Calu3 (cell line): ENCODE data around the gene FAM3D. TPM values are rescaled to one million over a fixed set of nuclear protein-coding genes. Genes with fewer than 3 reads are reported as not detected.

Experiments
- BruUV-seq: library from RNA; stranded (reverse); fragments of 400-500 nt; replicated peaks from 2 replicates; lab custom pipeline; 2021; lab: Mats Ljungman, UMichigan
- CTCF ChIA-PET: fragments of 300-600 bp; sonication (Branson Sonifier 250); formaldehyde crosslinking; loops from one replicate; lab custom pipeline; 2022; ENCODE audit warnings: antibody characterized with exemption; lab: Charles Lee
- DNase-seq: peaks from one replicate; pipeline ENCODE4 v3.0.0; 2022
- H3K27ac Mint-ChIP-seq: one replicate; pipeline ENCODE4 v1.8.0; 2022; ENCODE audit warnings: mixed read lengths; ENCODE audit not compliant: unreplicated experiment
- H3K27me3 Mint-ChIP-seq: one replicate; pipeline ENCODE4 v1.8.0; 2022; ENCODE audit warnings: mixed read lengths; ENCODE audit not compliant: unreplicated experiment
- H3K36me3 Mint-ChIP-seq: one replicate; pipeline ENCODE4 v1.8.0; 2022; ENCODE audit warnings: mild to moderate bottlenecking, moderate library complexity, mixed read lengths; ENCODE audit not compliant: insufficient read depth, unreplicated experiment
- H3K4me1 Mint-ChIP-seq: one replicate; pipeline ENCODE4 v1.8.0; 2022; ENCODE audit warnings: mild to moderate bottlenecking, low read depth, mixed read lengths; ENCODE audit not compliant: unreplicated experiment
- H3K4me3 Mint-ChIP-seq: one replicate; pipeline ENCODE4 v1.8.0; 2022; ENCODE audit warnings: mild to moderate bottlenecking, low read depth, moderate library complexity, mixed read lengths; ENCODE audit not compliant: unreplicated experiment
- H3K9me3 Mint-ChIP-seq: one replicate; pipeline ENCODE4 v1.8.0; 2022; ENCODE audit warnings: low read depth, mixed read lengths; ENCODE audit not compliant: unreplicated experiment
- intact Hi-C: fragments of 100-400 bp; cut with micrococcal nuclease; formaldehyde crosslinking; loops from one replicate; pipeline ENCODE4 v1.10.0; 2022; ENCODE audit not compliant: unreplicated experiment
- total RNA-seq: library from RNA; stranded (reverse); gene quantifications from 2 replicates; pipeline ENCODE4 v1.2.3, GENCODE V29; 2022
- TF ChIP-seq, protein P1 (sequence below): fragments of 200-600 bp; IDR thresholded peaks from one replicate; pipeline ENCODE4 v1.8.0; 2022; ENCODE audit warnings: antibody characterized with exemption; ENCODE audit not compliant: unreplicated experiment

Gene FAM3D
- total RNA-seq, 1 experiment from 2014 or later = 3.0 TPM

DNA sequence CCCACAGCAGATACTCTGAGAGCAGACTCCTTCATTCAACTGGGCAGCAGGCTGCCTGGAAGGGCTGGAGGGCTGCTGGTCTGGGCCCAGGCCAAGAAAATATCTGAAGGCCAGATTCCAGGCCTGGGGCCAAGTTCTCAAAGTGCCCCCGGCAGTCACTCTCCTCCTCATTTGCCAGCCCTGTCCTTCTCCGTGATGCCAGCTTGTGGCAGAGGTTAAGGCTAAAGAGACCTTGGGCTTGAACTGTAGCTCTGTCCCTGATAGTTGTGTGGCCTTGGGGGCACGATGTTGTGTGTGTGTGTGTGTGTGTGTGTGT lies 39.0 kb downstream of the FAM3D start:
- intact Hi-C loops = loop anchor here (5.0 kb wide), 2 partner anchors 40 to 295 kb away; partner anchors contain the start of gene PXK
- CTCF ChIA-PET = interaction anchor here (2.1 to 6.5 kb wide), 2 partner anchors 58 to 67 kb away, joined by 10 to 66 read pairs; no protein-coding TSS in a partner anchor
- H3K36me3 Mint-ChIP-seq = no peaks in the 10 kb centered on the region
- H3K27me3 Mint-ChIP-seq = peaks cover 9% of the 10 kb centered on the region
- BruUV-seq = no TSS peak
- TF ChIP-seq, protein P1, sequence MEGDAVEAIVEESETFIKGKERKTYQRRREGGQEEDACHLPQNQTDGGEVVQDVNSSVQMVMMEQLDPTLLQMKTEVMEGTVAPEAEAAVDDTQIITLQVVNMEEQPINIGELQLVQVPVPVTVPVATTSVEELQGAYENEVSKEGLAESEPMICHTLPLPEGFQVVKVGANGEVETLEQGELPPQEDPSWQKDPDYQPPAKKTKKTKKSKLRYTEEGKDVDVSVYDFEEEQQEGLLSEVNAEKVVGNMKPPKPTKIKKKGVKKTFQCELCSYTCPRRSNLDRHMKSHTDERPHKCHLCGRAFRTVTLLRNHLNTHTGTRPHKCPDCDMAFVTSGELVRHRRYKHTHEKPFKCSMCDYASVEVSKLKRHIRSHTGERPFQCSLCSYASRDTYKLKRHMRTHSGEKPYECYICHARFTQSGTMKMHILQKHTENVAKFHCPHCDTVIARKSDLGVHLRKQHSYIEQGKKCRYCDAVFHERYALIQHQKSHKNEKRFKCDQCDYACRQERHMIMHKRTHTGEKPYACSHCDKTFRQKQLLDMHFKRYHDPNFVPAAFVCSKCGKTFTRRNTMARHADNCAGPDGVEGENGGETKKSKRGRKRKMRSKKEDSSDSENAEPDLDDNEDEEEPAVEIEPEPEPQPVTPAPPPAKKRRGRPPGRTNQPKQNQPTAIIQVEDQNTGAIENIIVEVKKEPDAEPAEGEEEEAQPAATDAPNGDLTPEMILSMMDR = no peak
- H3K4me1 Mint-ChIP-seq = peaks cover 6% of the 10 kb centered on the region
- peak; percentile 40 for DNase-seq
- H3K9me3 Mint-ChIP-seq = no peaks in the 10 kb centered on the region
- no peak overlapping the region for H3K4me3 Mint-ChIP-seq
- H3K27ac Mint-ChIP-seq = no peak overlapping the region

DNA sequence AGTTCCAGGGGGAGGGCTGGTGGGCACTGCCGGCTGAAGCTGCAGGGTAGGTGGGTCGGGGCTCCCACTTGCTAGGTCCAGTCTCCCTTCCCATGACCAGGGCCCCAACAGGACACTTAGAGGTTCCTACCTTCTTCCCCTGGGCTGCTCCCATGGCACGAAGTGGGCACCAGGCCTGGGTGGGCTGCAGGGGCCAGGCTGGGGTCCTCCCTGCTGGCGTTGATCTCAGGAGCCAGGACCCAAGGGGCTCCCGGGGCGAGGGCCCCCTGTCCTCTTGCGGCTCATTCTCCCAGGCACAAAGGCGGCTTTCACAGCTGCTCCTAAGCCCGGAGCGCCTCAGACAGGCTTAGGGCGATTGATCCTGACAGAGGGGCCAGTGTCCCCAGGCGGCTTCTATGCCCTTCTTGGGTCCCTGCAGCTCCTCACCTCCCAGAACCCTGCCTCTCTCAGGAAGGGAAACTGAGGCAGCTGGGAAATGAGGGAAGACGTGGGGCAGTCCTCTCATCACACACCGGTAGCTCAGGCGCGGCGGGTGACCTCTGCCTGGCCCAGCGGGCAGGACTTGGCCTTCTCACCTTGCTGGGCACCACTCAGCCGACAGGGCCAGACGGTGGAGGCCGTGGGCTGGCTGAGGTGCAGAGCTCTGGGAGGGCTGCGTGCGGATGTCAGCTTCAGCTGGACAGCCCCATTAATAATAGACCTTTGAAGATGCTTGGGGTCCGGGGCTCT lies 39.6 kb downstream of the FAM3D start:
- Mint-ChIP-seq H3K9me3 (no peaks in the 10 kb centered on the region), H3K4me1 (peaks cover 6% of the 10 kb centered on the region), H3K27me3 (peaks cover 14% of the 10 kb centered on the region), H3K4me3 (no peak overlapping the region), H3K27ac (no peak overlapping the region), H3K36me3 (no peaks in the 10 kb centered on the region)
- BruUV-seq = no TSS peak
- CTCF ChIA-PET = interaction anchor here (0.6 to 6.5 kb wide), 4 partner anchors 11 to 67 kb away, joined by 3 to 66 read pairs (median 8); no protein-coding TSS in a partner anchor
- intact Hi-C loops = loop anchor here (5.0 kb wide), 2 partner anchors 40 to 295 kb away; partner anchors contain the start of gene PXK
- TF ChIP-seq, protein P1 = no peak
- DNase-seq = no peak

DNA sequence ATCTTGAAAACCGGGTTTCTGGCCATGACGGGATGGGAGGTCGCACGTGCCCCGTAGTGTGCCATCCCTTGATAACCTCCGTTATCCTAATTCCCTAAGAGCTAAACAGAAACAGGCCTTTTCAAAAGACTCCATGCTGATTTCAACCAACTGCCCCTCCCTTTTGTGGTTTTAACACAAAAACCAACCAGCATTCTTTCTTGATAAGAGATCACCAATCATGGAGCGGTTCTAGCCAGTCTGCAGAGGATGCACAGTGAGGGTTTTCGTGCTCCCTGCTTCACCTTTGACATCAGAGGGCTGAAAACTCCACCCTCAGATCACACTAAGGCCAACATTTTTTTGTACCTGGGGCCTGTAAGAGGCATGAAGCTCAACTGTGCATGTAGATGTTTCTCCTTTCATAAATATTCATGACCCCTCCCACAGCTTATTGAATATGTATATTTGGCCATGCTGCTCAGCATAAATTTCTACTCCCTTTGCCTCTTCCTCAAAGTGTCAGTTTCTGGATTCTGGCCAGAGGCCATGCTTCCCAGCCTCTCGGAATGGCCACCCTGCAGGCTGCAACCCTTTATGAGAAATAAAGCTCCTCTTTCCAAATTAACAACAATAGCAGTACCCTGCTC lies 41.3 kb downstream of the FAM3D start:
- Mint-ChIP-seq H3K36me3 (no peaks in the 10 kb centered on the region), H3K27me3 (peaks cover 7% of the 10 kb centered on the region), H3K9me3 (no peaks in the 10 kb centered on the region), H3K4me3 (no peak overlapping the region), H3K27ac (no peak overlapping the region), H3K4me1 (peaks cover under 1% of the 10 kb centered on the region)
- TF ChIP-seq, protein P1 = no peak
- CTCF ChIA-PET = no interaction called here
- intact Hi-C loops = loop anchor here (5.0 kb wide), 2 partner anchors 38 to 293 kb away; partner anchors contain the start of gene PXK
- DNase-seq = no peak
- no TSS peak for BruUV-seq

DNA sequence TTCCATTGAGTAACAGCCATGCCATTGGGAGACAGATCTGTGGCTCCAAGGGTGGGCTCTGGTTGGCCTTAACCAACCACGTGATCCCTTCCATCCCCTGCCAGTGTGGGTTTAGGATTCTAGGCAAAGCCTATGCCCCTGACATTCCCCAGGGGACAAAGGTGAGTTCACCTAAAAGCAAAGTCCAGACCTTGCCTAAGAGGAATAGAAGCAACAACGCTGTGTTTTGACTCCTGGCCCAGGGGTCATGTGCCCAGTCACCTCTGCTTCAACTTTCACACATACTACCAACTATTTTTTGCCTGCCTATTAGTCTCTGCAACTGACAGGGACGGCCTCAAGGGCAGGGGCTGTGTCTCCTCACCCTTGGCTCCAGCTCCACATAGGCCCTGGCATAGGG lies 42.0 kb downstream of the FAM3D start:
- TF ChIP-seq, protein P1 = no peak
- no TSS peak for BruUV-seq
- DNase-seq = no peak
- intact Hi-C loops = no loop called here
- Mint-ChIP-seq H3K36me3 (no peaks in the 10 kb centered on the region), H3K4me3 (no peak overlapping the region), H3K4me1 (no peaks in the 10 kb centered on the region), H3K27me3 (peaks cover 7% of the 10 kb centered on the region), H3K9me3 (no peaks in the 10 kb centered on the region), H3K27ac (no peak overlapping the region)
- CTCF ChIA-PET = no interaction called here
